HL-60 (cell line): ENCODE data around the gene FAU.

Experiments
- DNase-seq, 2 experiments: peaks; one replicate each; pipeline ENCODE4 v3.0.0-alpha.2; 2010 to 2020; ENCODE audit warnings: low read depth in 1 of 2, low spot score in 1 of 2
- H3K27ac ChIP-seq: fragments of 250-450 bp; sonication (Bioruptor Pico); replicated peaks from 2 replicates; pipeline ENCODE4 v1.5.1; 2020; ENCODE audit warnings: mild to moderate bottlenecking, moderate library complexity
- H3K27me3 ChIP-seq: fragments of 250-450 bp; sonication (Bioruptor Pico); 2 replicates; pipeline ENCODE4 v1.5.1; 2021; ENCODE audit warnings: mild to moderate bottlenecking, moderate library complexity; ENCODE audit not compliant: insufficient read depth, poor library complexity, severe bottlenecking
- H3K4me3 ChIP-seq: replicated peaks from 2 replicates; pipeline ENCODE4 v1.5.1; 2011; ENCODE audit warnings: mild to moderate bottlenecking, control low read depth, low read length; ENCODE audit not compliant: insufficient read depth
- GABPA ChIP-seq: IDR thresholded peaks from 2 replicates; pipeline ENCODE4 v1.6.1; 2012; ENCODE audit warnings: low read depth
- POLR2AphosphoS5 ChIP-seq: IDR thresholded peaks from 2 replicates; pipeline ENCODE4 v1.6.1; 2012; ENCODE audit warnings: low read depth
- SPI1 ChIP-seq: IDR thresholded peaks from 2 replicates; pipeline ENCODE4 v1.6.1; 2012; ENCODE audit warnings: low read depth, mild to moderate bottlenecking, borderline replicate concordance
- long read RNA-seq: library from polyadenylated mRNA; unstranded; transcript quantifications from one replicate; pipeline ENCODE4 v2.0.0, GENCODE V29; 2020
- TF ChIP-seq, protein P1 (sequence below): IDR thresholded peaks from one replicate; pipeline ENCODE4 v1.5.1; 2011; ENCODE audit warnings: low read length, control low read depth, inconsistent platforms; ENCODE audit not compliant: insufficient read depth
- TF ChIP-seq, protein P2 (sequence below): IDR thresholded peaks from 2 replicates; pipeline ENCODE4 v1.6.1; 2012; ENCODE audit warnings: low read depth; ENCODE audit not compliant: insufficient replicate concordance

Gene FAU
- long read RNA-seq, transcript FAU-209 (4 exons, 697 nt): minor isoform, 5 of 518 reads
- long read RNA-seq, transcript FAU-207 (5 exons, 847 nt): major isoform, 506 of 518 reads
- long read RNA-seq, partial matches to known transcripts: 0 of 518 reads
- long read RNA-seq, other reads (novel, unspliced or antisense): 4 of 518 reads

DNA sequence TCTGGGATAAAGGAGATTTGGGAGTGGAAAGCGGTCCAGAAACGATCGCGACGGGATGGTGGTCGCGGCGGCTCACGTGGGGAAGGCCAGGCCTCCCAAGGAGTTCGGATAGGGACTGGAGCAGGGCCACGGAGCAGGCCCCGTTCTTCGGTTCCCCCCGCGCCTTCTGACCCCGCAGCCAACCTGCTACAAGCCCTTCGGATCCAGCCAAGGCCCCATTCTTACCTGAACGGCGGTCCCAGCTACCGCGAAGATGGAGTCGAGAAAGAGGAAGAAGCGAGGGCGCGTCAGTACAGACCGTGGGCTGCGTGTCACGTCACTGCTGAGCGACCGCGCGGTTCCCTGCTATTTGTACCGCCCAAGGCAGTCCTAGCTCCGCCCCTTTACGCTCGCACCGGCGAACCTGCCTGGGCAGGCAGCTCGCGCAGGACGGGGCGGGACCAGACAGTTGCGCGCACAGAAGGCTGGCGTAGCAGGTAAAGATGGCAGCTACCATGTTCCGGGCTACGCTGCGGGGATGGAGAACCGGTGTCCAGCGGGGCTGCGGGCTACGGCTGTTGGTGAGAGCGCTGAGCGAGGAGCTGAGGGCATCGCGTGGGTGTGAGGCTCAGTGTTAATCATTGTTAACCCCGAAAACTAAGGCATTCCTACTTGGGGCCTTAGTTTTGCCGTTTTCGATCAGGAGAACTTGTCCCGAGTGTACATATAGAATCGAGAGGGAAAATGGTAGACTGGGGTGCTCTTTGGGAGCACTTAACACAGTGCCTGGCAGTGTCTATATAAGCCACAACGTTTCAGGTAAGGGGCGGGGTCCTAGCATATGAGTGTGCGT, at the start of gene FAU, which contains the start of gene MRPL49:
FAU (minus strand) TSS at position 270 of the 832 bp plus-strand sequence. CDS start 321 bp downstream, outside the sequence.
MRPL49 (plus strand) TSS at position 457 of the 832 bp plus-strand sequence; CDS start at position 483, 26 bp downstream.
- TF ChIP-seq, protein P1, sequence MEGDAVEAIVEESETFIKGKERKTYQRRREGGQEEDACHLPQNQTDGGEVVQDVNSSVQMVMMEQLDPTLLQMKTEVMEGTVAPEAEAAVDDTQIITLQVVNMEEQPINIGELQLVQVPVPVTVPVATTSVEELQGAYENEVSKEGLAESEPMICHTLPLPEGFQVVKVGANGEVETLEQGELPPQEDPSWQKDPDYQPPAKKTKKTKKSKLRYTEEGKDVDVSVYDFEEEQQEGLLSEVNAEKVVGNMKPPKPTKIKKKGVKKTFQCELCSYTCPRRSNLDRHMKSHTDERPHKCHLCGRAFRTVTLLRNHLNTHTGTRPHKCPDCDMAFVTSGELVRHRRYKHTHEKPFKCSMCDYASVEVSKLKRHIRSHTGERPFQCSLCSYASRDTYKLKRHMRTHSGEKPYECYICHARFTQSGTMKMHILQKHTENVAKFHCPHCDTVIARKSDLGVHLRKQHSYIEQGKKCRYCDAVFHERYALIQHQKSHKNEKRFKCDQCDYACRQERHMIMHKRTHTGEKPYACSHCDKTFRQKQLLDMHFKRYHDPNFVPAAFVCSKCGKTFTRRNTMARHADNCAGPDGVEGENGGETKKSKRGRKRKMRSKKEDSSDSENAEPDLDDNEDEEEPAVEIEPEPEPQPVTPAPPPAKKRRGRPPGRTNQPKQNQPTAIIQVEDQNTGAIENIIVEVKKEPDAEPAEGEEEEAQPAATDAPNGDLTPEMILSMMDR: no peak
- TF ChIP-seq, protein P2, sequence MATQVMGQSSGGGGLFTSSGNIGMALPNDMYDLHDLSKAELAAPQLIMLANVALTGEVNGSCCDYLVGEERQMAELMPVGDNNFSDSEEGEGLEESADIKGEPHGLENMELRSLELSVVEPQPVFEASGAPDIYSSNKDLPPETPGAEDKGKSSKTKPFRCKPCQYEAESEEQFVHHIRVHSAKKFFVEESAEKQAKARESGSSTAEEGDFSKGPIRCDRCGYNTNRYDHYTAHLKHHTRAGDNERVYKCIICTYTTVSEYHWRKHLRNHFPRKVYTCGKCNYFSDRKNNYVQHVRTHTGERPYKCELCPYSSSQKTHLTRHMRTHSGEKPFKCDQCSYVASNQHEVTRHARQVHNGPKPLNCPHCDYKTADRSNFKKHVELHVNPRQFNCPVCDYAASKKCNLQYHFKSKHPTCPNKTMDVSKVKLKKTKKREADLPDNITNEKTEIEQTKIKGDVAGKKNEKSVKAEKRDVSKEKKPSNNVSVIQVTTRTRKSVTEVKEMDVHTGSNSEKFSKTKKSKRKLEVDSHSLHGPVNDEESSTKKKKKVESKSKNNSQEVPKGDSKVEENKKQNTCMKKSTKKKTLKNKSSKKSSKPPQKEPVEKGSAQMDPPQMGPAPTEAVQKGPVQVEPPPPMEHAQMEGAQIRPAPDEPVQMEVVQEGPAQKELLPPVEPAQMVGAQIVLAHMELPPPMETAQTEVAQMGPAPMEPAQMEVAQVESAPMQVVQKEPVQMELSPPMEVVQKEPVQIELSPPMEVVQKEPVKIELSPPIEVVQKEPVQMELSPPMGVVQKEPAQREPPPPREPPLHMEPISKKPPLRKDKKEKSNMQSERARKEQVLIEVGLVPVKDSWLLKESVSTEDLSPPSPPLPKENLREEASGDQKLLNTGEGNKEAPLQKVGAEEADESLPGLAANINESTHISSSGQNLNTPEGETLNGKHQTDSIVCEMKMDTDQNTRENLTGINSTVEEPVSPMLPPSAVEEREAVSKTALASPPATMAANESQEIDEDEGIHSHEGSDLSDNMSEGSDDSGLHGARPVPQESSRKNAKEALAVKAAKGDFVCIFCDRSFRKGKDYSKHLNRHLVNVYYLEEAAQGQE: peak; percentile 48
- TF ChIP-seq GABPA (no peak), SPI1 (peak; percentile 70; the same call in 1 of the 2 replicates), POLR2AphosphoS5 (peak; percentile 95)
- Histone ChIP-seq H3K27me3 (no peaks in the 10 kb centered on the region), H3K4me3 (peak within 1 kb of the TSS; percentile 76), H3K27ac (peak within 1 kb of the TSS; percentile 92)
- peak; percentile 99 for DNase-seq

DNA sequence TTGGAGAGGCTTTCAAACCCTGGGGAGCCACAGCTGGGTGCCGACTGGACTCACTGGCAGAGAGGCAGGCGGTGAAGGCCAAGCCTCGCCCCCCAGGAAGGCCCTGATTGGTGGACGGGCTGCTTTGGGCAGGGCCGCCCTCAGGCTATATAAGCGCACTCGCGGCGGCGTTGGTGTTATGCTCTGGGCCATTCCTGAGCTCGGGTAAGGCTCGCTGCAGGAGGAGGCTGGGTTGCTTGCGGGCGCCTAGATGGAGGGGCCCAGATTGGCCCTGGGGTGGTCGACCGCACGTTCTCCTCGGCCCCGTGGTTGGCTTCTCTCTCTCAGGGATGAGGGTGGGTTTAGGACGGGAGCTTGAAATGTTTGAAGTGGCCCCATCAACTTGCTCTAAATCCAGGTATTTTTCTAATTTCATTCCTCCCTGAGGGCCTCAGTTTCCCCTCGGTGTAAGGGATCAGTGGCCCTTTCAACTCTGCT, 48.2 kb upstream of the FAU start, which contains the start of gene SPDYC:
SPDYC (plus strand) TSS at position 176 of the 477 bp plus-strand sequence. CDS start 1,125 bp downstream, outside the sequence.
- Histone ChIP-seq H3K27me3 (no peaks in the 10 kb centered on the region), H3K27ac (peak within 1 kb of the TSS; percentile 56), H3K4me3 (no peak within 1 kb of the TSS)
- no peak for DNase-seq
- TF ChIP-seq GABPA (no peak), POLR2AphosphoS5 (no peak), SPI1 (no peak)
- TF ChIP-seq, protein P1: no peak
- TF ChIP-seq, protein P2: no peak

DNA sequence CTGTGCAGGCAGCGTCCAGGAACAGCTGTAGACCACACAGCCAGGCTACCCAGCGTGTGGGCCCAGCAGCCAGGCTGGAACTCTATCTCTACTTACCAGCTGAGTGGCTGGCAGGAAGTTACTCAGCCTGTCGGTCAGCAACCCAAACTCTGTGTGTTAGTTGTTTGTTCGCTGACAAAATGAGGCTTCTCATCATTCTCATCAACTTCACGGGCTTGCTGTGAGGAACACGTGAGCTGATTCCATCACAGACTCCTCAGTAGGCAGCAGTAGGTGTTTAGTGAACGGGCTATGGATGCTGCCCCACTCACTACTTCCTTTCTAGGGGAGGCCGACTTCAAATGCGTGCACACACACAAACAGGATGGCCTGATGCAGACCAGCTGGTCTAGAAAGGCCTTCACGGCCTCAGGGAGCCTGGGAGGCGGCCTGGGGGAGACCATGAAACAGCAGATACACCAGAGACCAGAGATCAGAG, 47.3 kb upstream of the FAU start:
- H3K27me3 ChIP-seq: no peaks in the 10 kb centered on the region
- TF ChIP-seq, protein P1: no peak
- TF ChIP-seq, protein P2: no peak
- TF ChIP-seq POLR2AphosphoS5: no peak
- TF ChIP-seq SPI1: no peak
- TF ChIP-seq GABPA: no peak
- no peak overlapping the region for H3K4me3 ChIP-seq
- peak overlapping the region; percentile 56 for H3K27ac ChIP-seq
- DNase-seq: peak in 1 of 2 experiments; percentile 32
